IPS-NIHi7 (cell line): ENCODE data around the gene GTF2A1.
"Not testable (repeated sequence)": the region's sequence is repeated elsewhere in the genome, so short reads cannot be mapped to it uniquely, and the experiment has no call there.

Source experiments
- DNase-seq: peaks from one replicate; pipeline ENCODE4 v3.0.0; 2012; ENCODE audit warnings: mixed read lengths; ENCODE audit errors: extremely low spot score

The GTF2A1 gene

DNA sequence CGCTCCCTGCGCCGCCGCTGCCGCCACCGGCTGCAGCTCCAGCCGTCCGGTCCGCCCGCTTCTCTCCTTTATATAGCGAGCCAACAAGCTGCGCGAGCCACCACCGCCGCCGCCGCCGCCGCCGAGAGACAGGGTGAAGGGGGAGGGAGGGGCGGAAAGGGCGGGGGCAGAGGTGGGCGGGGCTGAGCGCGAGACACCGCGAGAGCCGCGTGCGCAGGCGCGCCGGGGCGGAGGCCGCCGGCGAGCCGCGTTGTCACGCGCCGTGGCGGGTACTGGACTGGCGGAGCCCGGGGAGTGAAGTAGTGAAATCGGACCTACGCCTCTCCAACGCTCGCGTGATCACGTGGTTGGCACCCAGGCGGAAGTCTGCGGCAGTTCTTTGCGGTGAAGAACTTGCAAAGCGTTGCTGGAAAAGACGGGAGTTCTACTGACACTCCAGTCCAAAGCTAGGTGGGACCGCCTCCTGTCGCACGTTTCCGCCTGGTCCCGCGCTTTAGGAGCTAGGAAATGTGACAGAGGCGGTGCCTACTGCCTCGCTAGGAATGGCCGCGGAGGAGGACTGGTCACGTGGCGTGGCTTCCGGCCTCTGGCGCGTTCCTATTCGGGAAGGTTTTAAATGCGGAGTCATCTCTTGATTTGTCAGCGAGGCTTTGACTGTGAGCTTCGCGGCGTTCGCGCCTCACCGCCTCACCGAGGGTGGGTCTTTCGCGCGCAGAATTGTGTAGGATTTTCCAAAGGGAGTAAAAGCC, at the start of gene GTF2A1:
Gene GTF2A1, minus strand, starts transcription at position 130 of the 749 bp plus-strand sequence. CDS start 441 bp downstream, outside the sequence.
- DNase-seq: peak; percentile 86

DNA sequence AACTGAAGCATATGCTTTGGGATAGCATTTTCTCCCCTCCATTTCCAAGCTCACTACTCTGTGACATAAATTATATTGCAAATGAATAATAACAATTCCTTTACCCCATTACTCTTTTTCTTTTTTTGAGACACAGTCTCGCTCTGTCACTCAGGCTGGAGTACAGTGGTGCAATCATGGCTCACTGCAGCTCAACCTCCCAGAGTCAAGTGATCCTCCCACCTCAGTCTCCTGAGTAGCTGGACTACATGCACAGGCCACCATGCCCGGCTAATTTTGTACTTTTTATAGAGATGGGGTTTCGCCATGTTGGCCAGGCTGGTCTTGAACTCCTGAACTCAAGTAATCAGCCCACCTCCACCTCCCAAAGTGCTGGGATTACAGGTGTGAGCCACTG, 49.2 kb upstream of the GTF2A1 start:
- DNase-seq: no peak

DNA sequence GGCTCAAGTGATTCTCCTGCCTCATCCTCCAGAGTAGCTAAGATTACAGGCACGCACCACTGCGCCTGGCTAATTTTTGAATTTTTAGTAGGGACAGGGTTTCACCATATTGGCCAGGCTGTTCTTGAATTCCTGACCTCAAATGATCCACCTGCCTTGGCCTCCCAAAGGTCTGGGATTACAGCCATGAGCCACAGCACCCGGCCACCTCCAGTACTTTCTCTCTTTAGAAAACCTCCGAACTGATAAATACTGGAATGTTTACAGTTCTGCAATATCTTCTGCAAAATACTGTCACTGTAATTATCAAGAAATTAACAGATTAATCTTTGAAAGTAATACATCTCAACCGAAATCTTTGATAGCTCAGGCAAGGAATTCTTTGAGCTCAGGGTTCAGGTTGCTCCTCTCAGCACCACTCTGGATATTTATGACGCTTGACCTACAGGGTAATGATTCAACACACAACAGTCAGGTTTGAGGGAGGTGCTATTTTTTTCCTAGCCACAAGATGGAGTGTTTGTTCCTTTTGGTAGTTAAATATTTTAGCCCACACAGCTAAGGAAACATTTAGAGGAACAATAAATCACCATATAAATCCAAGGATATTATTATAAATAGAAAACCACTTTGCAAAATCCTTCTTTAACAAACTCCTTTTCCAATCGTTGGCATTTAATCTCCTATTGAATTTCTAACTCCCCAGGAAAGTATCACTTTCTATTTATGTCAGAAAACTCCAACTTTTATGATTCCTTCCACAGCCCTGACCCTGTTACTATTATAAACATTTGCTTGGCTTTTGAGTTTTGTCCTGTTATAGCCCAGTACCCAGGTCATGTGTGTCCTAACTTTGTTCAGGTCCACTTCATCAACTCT, 48.6 kb upstream of the GTF2A1 start:
- peak; percentile 76 for DNase-seq

DNA sequence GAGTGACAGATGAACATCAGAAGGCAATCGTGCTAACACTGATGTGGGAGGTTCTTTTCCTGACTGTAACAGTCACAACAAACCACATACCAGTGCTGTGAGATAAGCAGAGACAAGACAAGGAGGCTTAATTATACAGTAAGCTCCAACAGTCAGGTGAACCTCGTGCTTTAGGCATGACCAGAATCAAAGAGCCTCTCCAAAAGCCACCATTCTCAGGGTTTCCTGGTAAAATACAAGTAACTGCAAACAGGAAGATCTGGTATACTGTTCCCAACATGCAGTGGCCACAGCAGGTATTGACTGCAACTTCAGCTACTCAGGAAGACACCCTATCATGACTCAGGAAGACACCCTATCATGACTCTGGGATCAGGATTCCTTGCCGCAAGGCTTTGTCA, 47.3 kb upstream of the GTF2A1 start:
- peak; percentile 30 for DNase-seq

DNA sequence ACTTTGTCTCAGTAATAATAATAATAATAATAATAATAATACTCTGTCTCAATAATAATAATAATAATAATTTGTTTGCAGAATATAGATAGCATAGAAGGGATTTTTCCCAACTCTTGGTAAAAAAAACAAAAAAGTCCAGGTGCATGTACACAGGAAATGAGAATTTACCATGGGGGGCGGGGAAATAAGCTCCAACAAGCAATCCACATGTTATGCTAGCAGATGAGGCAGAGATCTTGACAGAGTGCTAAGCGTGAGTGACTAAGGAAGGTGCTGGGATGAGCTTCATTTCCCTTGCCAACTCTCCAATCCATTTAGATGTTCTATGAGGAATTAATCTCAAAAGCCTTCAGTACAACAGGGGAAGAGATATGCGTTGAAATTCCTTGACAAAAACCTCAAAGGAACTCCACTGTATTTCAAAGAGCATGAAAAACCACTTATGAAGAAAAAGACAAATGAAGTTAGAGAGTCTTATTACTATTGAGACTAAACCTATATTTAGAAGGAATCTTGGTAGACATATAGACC, 44.9 kb upstream of the GTF2A1 start:
- DNase-seq: no peak

DNA sequence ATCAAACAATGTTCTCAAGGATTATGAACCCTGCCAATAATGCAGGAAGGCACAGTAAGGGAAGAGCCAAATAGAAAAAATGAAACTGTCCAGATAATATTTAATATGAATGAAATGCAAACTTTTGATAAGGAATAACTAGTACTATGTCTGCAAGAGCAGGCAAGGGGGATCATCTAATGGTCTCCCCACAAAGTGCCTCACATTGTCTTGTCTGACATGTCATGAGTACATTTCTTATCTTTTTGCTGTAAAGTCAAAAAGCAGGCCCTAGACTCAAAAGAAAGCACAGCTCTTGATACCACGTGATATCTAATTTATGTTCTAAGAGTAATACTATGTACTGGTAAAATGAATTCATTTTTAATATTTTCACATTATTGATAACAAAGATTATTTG, 43.9 kb upstream of the GTF2A1 start:
- DNase-seq: no peak

DNA sequence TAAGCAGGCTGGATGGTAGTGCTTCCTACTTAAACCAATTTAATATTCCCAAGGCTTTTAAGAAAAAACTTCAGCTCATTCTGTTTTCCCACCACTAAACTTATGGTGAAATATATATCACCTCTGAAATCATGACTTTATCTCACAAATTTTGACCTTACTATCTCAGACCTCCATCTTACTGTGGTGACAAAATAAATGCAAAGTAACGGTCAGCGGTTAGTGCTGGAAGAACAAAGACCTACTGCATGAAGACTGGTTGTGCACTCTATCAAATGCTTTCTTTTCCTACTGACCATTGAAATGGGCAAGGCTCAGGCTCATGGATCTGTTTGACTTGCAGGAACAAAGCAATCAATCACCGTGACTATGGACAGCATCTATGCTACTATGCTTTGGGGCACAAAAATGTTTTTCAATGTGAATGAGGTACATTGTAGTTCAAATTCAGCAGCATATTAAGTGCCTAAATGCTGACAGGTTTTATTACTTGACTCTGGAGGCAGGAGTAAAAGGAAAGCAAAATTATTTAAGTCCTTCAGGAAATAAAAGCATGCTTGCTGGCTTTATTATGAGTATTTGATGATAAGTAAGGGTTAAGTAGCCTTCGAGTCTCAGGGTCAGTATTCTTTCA, 43.1 kb upstream of the GTF2A1 start:
- no peak for DNase-seq

DNA sequence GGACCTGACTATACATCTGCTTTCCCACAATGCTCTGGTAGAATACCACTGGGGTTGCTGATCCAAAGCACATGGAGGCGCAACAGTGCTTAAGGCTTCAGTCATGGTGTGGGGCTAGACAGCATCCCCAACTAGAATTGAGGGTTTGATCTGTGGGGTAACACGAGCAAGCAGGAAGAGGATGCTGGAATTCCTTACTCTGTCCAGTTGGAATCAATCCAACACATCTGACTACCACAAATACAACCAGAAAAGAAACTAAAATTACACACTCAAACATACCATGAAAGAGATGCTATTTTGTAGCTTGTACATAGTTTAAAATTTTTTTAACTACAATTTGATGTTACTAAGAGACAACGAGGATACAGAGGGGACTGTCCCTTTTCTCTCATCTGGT, 40.4 kb upstream of the GTF2A1 start:
- no peak for DNase-seq

DNA sequence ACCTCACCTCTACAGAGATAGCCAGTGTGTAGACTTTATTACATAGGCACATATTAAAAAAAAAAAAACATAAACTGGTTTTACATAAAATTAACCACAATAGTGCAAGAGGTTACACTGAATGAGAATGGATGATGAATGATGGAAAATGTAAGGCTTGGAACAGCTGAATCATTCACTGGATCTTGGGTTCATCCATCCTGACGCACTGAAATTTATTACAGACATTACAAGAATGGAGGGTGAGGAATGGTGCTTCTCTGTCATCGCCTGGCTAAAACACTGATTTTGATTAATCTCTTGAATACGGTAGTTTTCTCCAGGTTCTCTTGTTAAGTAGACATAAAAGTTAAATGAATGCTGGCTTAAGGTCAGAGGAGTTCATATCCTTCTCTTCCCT, 40.0 kb upstream of the GTF2A1 start:
- no peak for DNase-seq

DNA sequence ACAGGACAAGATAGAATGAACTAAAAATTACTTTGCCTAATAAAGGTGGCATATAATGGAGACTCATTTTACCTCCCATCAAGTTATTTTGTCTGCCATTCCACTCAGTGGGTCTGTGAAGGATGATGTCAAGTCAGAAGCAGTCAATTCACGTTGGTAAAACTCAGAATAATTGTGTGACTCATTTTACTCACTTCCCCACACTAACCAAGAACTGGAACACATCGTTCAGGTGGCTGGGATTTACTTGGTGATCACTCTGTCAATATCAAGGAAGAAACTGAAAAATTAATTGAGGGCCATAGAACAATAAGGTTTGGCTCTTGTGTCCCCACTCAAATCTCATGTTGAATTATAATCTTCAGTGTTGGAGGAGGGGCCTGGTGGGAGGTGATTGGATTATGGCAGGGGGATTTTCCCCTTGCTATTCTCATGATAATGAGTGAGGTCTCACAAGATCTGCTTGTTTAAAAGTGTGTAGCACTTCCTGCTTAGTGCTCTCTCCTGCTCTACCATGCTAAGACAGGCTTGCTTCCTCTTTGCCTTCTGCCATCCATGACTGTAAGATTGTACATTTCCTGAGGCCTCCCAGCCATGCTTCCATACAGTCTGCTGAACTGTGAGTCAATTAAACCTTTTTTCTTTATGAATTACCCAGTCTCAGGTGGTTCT, 35.7 kb upstream of the GTF2A1 start:
- DNase-seq: no peak

DNA sequence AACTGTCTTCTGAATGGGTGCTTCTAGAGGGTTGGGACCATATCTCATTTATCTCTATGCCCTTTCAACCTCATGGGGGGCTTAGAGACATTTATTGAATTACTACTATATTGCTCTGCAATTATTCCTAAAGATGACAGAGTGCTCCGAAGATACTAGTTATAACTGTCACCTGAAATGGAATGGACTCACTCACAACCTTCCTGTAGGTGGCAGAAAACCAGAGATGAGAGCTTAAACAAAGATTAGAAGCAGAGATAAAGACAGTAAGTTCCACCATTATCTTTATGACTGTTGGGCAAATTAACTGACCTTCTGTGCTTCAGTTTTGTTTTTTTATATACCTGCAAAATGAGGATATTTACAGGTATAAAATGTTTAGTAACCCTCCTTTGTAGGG, 31.5 kb upstream of the GTF2A1 start:
- DNase-seq: no peak

DNA sequence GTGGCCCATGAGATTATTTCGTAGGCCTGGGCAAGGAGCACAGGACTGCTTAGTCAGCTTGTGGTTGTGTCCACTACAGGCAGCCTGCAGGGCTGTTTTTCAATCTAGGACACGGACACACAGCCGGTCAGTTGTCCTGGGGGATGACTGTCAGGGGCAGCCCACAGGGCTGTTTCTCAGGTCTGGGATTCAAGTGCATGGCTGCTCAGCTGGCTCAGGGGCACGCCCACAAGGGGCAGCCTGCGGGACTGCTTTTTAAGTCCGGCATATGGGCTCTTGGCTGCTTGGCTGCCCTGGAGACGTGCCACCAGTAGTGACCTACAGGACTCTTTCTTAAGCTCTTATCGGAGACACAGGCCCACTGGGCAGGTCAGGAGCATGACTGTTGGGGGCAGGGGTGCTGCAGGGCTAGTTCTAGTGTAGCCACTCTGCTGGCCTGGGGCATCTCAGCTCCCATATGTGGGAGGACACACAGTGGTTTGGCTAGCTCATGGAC, 26.6 kb upstream of the GTF2A1 start:
- no peak for DNase-seq

DNA sequence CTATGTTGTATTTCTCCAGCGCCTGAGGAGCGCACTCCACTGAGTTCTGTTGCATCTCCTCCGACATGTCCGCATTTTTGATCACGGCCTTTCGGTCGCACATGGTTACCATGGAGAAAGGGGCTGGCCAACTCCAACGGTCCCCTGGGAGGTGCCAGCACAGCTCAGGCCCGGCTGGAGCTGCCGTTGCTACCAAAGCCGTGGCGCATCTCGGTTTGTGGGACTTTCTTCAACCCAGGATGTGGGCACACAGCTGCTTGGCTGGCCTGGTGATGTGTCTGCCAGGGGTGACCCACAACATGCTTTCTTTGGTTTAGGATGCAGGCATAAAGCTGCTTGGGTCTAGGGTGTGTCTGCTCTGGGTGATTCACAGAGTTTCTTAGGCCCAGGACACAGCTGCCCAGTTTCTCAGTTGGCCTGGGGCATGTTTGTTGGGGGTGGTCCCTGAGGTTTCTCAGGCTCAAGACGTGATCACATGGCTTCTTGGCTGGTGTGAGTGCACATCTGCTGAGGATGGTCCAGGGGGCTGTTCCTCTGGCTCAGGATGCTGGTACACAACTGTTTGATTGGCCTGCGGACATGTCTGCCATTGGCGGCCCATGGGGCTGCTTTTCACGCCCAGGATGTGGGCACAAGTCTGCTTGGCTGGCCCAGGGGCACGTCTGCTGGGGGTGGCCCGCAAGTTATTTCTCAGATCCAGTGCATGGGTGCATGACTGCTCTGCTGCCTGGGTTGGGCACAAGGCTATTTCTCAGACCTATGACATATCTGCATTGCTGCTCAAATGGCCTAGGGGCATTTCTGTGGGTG, 25.9 kb upstream of the GTF2A1 start:
- DNase-seq: no peak

DNA sequence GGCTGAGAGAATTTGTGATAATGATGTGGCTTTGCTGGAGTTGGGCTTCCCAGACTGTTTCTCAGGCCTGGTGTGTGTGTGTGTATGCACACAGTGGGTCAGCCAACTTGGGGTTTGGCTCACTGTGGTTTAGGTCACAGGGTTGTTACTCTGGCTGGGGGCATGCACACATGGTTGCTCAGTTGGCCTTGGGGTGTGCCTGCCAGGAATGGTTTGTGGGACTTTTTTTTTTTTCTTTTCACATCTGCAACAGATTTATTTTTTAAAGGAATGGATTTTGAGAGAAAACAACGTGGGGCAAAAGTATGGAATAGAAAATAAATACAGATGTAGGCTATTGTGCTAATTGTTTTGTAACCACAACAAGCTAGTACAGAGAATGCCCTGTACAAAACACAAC, 25.0 kb upstream of the GTF2A1 start:
- no peak for DNase-seq

DNA sequence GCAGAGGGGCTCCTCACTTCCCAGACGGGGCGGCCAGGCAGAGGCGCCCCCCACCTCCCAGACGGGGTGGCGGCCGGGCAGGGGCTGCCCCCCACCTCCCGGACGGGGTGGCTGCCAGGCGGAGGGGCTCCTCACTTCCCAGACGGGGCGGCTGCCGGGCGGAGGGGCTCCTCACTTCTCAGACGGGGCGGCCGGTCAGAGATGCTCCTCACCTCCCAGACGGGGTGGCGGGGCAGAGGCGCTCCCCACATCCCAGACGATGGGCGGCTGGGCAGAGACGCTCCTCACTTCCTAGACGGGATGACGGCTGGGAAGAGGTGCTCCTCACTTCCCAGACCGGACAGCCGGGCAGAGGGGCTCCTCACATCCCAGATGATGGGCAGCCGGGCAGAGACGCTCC, 23.7 kb upstream of the GTF2A1 start:
- DNase-seq: not testable (repeated sequence)

DNA sequence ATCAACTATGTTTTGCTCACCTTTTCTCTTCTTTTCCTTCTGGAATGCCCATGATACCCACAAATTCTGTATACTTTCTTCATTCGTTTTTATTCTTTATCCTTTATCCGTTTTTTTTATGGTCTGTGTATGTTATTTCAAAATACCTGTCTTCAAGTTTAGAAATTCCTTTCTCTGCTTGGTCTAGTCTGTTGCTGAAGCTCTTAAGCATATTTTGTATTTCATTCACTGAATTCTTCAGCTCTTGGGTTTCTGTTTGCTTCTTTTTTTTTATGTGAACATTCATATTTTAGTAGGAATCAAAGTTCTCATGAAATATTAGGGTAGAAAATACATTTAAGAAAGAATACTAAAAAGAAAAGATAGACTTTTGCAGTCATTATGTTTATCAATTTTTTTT, 22.7 kb upstream of the GTF2A1 start:
- DNase-seq: no peak

DNA sequence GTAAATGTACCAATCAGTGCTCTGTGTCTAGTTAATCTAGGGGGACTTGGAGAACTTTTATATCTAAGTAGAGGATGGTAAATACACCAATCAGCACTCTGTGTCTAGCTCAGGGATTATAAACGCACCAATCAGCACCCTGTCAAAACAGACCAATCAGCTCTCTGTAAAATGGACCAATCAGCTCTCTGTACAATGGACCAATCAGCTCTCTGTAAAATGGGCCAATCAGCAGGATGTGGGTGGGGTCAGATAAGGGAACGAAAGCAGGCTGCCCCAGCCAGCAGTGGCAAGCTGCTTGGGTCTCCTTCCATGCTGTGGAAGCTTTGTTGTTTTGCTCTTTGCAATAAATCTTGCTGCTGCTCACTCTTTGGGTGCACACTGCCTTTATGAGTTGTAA, 16.1 kb upstream of the GTF2A1 start:
- DNase-seq: not testable (repeated sequence)

DNA sequence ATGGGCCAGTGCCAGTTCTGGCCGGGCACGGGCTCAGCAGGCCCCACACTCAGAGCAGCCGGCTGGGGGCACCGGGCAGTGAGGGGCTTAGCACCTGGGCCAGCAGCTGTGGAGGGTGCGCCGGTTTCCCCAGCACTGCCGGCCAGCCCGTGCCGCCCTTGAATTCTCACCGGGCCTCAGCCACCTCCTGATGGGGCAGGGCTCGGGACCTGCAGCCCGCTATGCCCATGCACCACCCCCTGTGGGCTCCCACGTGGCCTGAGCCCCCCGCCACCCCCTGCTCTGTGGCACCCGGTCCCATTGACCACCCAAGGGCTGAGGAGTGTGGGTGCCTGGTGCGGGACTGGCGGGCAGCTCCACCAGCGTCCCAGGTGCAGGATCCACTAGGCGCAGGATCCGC, 15.4 kb upstream of the GTF2A1 start:
- no peak for DNase-seq

DNA sequence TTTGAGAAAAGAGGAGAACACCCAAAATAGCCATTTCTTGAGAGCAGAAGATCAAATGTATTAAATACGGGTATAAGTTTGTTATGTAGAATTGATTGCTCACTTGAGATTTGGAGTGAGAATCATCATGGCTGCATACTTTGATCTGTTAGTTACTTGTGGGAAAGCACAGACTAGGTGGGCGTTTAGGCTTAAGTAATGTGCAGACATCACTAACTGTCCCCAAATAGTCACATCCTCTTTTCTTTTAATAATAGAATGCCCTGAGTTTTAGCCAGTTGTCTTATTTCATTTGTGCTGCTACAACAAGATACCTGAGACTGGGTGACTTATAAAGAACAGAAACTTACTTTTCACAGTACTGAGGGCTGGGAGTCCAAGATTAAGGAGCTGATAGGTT, 14.3 kb upstream of the GTF2A1 start:
- DNase-seq: no peak

DNA sequence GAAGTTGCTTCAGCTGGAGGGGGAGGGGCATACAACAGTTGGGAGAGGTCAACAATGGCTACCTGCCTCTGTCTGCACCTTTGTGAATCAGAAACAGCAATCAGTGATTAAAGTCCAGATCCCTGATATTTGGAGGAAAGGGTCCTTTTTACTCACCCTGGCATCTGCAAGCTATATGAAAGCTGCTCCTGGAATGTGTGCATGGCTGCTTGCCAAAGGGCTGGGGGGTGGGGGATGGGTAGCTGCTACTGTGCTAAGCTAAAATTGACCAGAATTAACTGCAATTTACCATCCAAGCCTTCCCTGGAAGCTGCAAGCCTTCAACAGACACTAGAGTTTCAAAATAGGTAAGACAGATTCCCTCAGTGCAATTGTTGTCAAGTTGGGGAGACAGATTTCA, 13.5 kb upstream of the GTF2A1 start:
- no peak for DNase-seq

DNA sequence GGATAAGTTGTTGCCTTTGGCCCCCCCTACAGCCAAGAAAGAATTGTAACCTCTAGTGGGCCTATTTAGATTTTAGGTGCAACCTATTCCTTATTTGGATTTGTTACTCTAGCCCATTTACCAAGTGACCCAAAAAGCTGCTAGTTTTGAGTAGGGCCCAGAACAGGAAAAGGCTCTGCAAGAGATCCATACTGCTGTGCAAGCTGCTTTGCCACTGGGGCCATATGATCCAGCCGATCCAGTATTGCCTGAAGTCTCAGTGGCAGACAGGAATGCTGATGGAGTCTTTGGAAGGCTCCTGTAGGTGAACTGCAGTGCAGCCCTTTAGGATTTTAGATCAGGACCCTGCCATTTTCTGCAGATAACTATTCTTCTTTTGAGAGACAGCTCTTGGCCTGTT, 12.9 kb upstream of the GTF2A1 start:
- DNase-seq: no peak
